ENCODE measurements around the gene PEX10.

PEX10 gene

GRCh38 chr1:2435746-2436355 is 23.5 kb upstream of the PEX10 start:
- H3K4me3 ChIP-seq (ENCODE audit: low read depth, low read length) = no peak overlapping the region
- no peak for TF ChIP-seq POLR2A (IDR thresholded peaks at IDR 0.05; ENCODE audit: extremely low read depth, insufficient read length)
- no peak for TF ChIP-seq MYC (IDR thresholded peaks at IDR 0.05; ENCODE audit: low read depth, low read length)
- no peak for TF ChIP-seq MAX (IDR thresholded peaks at IDR 0.05; ENCODE audit: low read depth, low read length)
- TF ChIP-seq, protein P1, sequence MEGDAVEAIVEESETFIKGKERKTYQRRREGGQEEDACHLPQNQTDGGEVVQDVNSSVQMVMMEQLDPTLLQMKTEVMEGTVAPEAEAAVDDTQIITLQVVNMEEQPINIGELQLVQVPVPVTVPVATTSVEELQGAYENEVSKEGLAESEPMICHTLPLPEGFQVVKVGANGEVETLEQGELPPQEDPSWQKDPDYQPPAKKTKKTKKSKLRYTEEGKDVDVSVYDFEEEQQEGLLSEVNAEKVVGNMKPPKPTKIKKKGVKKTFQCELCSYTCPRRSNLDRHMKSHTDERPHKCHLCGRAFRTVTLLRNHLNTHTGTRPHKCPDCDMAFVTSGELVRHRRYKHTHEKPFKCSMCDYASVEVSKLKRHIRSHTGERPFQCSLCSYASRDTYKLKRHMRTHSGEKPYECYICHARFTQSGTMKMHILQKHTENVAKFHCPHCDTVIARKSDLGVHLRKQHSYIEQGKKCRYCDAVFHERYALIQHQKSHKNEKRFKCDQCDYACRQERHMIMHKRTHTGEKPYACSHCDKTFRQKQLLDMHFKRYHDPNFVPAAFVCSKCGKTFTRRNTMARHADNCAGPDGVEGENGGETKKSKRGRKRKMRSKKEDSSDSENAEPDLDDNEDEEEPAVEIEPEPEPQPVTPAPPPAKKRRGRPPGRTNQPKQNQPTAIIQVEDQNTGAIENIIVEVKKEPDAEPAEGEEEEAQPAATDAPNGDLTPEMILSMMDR (IDR thresholded peaks at IDR 0.05; ENCODE audit: low read depth, low read length) = no peak
- no peak for DNase-seq (ENCODE audit: low read depth)

GRCh38 chr1:2435091-2435490 is 22.7 kb upstream of the PEX10 start:
- TF ChIP-seq MAX (IDR thresholded peaks at IDR 0.05; ENCODE audit: low read depth, low read length) (no peak), MYC (IDR thresholded peaks at IDR 0.05; ENCODE audit: low read depth, low read length) (no peak), POLR2A (IDR thresholded peaks at IDR 0.05; ENCODE audit: extremely low read depth, insufficient read length) (no peak)
- TF ChIP-seq, protein P1 (IDR thresholded peaks at IDR 0.05; ENCODE audit: low read depth, low read length) = no peak
- H3K4me3 ChIP-seq (ENCODE audit: low read depth, low read length) = no peak overlapping the region
- DNase-seq (ENCODE audit: low read depth) = no peak

- no peak for DNase-seq (ENCODE audit: low read depth)
- no peak overlapping the region for H3K4me3 ChIP-seq (ENCODE audit: low read depth, low read length)
These were observed 21.7 kb upstream of the PEX10 start for GRCh38 chr1:2433936-2434655.

DNA sequence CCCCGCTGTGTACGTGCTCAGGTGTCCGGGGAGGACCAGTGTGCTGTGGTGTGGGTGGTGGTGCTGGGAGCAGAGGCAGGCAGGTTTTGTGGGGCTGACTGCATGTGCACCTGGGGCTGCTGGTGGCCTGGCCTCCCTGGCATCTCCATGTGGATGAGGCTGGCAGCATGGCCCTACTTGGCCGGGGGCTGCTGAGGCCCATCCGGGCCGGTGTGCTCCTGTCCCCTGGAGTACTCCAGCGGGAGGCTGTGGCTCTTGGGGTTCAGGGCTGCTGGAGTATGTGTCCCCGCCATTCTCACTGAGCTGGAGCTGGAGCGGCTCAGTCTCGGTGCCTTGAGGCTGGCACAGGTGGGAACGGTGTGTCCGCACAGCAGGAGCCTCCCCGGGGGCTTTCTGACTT is 20.8 kb upstream of the PEX10 start:
- TF ChIP-seq, protein P1 (IDR thresholded peaks at IDR 0.05; ENCODE audit: low read depth, low read length) = no peak
- TF ChIP-seq MAX (IDR thresholded peaks at IDR 0.05; ENCODE audit: low read depth, low read length) (no peak), MYC (IDR thresholded peaks at IDR 0.05; ENCODE audit: low read depth, low read length) (no peak), POLR2A (IDR thresholded peaks at IDR 0.05; ENCODE audit: extremely low read depth, insufficient read length) (no peak)
- no peak for DNase-seq (ENCODE audit: low read depth)
- H3K4me3 ChIP-seq (ENCODE audit: low read depth, low read length) = no peak overlapping the region

More at GRCh38 chr1:2433936-2434655, 21.7 kb upstream of the PEX10 start:
- TF ChIP-seq, protein P1 (IDR thresholded peaks at IDR 0.05; ENCODE audit: low read depth, low read length) = no peak
- TF ChIP-seq POLR2A (IDR thresholded peaks at IDR 0.05; ENCODE audit: extremely low read depth, insufficient read length) (no peak), MAX (IDR thresholded peaks at IDR 0.05; ENCODE audit: low read depth, low read length) (no peak), MYC (IDR thresholded peaks at IDR 0.05; ENCODE audit: low read depth, low read length) (no peak)

DNA sequence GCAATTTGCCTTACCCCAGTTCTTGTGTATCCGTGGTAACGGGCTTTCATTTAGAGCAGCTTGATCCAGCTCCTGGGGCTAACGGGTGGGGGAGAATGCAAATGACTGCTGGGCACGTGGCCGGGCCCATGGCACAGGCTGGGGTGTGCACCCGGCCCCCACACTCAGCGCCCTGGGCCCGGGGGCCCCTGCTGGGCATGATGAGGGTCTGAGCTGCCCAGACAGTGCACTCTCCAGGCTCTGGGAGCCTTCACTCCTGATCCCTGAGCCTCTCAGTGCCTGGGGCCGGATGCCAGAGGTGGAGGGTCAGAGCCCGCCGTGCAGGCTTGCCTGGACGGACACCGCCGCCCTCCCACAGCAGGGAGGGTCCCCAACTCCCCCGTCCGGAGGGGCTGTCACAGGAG is 20.1 kb upstream of the PEX10 start:
- DNase-seq (ENCODE audit: low read depth) = no peak
- H3K4me3 ChIP-seq (ENCODE audit: low read depth, low read length) = no peak overlapping the region
- no peak for TF ChIP-seq MAX (IDR thresholded peaks at IDR 0.05; ENCODE audit: low read depth, low read length)
- no peak for TF ChIP-seq POLR2A (IDR thresholded peaks at IDR 0.05; ENCODE audit: extremely low read depth, insufficient read length)
- TF ChIP-seq MYC (IDR thresholded peaks at IDR 0.05; ENCODE audit: low read depth, low read length) = no peak
- TF ChIP-seq, protein P1 (IDR thresholded peaks at IDR 0.05; ENCODE audit: low read depth, low read length) = no peak
